Activated T-cell treated with anti-CD3 and anti-CD28 coated beads, Interleukin-2, amount 50 U/mL, for 24 hours (primary cell): ENCODE results near the gene COL24A1.

ENCODE experiments used
- DNase-seq: peaks from one replicate; pipeline ENCODE4 v3.0.0-alpha.2; 2020
- H3K27ac Mint-ChIP-seq: 2 replicates; pipeline ENCODE4 v1.8.0; 2020; ENCODE audit warnings: mild to moderate bottlenecking, mixed read lengths
- H3K27me3 Mint-ChIP-seq: 2 replicates; pipeline ENCODE4 v1.8.0; 2020; ENCODE audit warnings: mixed read lengths
- H3K36me3 Mint-ChIP-seq: 2 replicates; pipeline ENCODE4 v1.8.0; 2020; ENCODE audit warnings: low read depth, mixed read lengths
- H3K4me1 Mint-ChIP-seq: 2 replicates; pipeline ENCODE4 v1.8.0; 2020; ENCODE audit warnings: low read depth, mixed read lengths
- H3K4me3 Mint-ChIP-seq: 2 replicates; pipeline ENCODE4 v1.8.0; 2020; ENCODE audit warnings: mild to moderate bottlenecking, moderate library complexity, mixed read lengths
- H3K9me3 Mint-ChIP-seq: 2 replicates; pipeline ENCODE4 v1.8.0; 2020; ENCODE audit warnings: mixed read lengths

COL24A1 gene

DNA sequence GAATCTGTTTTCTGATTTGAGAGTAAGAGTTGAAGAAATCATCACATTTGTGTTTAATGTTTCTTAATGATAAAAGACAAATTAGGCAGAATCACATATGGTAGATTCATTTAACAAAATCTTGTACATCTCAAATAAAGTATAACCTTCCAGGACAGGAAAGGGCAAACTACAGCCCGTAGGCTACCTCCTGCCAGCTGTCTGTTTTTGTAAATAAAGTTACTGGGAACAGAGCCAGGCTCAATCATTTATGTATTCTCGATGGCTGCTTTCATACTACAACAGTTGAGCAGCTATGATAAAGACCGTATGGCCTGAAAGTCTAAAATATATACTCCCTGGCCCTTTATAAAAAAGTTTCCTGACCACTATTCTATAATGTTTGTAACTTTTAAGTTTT, 204.1 kb downstream of the COL24A1 start:
- H3K4me1 Mint-ChIP-seq = no peaks in the 10 kb centered on the region
- DNase-seq = no peak
- no peak overlapping the region for H3K27ac Mint-ChIP-seq
- H3K27me3 Mint-ChIP-seq = peaks cover 3% of the 10 kb centered on the region
- no peak overlapping the region for H3K4me3 Mint-ChIP-seq
- H3K9me3 Mint-ChIP-seq = peaks cover 2% of the 10 kb centered on the region
- no peaks in the 10 kb centered on the region for H3K36me3 Mint-ChIP-seq

DNA sequence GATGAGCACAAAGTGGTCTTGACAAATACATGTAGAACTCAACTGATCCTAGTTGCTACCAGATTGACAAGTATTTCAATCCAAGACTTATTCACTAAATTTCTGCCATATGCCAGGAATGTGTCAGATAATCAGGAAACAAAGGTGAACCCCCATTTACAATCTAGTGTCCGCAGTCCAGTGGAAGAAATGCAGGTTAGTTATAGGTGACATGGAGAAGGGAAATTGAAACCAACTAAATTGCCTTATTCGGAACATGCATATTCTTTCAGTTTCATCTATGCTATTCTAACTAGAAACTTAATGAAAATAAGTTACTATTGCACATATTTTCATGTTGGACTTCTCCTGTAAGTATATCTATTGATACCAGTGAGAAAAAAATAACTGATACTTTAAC, 209.4 kb downstream of the COL24A1 start:
- H3K9me3 Mint-ChIP-seq = peaks cover 2% of the 10 kb centered on the region
- H3K27me3 Mint-ChIP-seq = peaks cover 3% of the 10 kb centered on the region
- DNase-seq = no peak
- no peak overlapping the region for H3K27ac Mint-ChIP-seq
- no peaks in the 10 kb centered on the region for H3K36me3 Mint-ChIP-seq
- no peaks in the 10 kb centered on the region for H3K4me1 Mint-ChIP-seq
- H3K4me3 Mint-ChIP-seq = no peak overlapping the region

DNA sequence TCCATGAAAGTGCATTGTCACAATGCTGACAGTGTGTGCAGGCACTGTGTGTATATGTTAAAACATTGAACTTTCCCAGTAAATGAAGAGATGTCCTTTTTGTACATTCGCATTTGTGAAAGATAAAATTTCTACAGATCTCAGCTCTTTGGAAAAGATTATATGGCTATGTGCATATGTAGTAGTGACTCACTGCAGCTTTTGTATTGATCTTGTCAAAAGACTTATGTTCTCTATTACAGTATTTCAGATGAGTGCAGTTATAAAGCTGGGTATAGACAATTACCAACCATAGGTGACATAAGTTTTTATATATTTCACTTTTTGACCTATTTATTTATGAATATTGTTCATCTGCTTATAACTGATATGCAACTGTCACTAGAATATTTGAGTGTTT, 212.6 kb downstream of the COL24A1 start:
- H3K27ac Mint-ChIP-seq = no peak overlapping the region
- H3K27me3 Mint-ChIP-seq = peaks cover 3% of the 10 kb centered on the region
- no peaks in the 10 kb centered on the region for H3K36me3 Mint-ChIP-seq
- no peaks in the 10 kb centered on the region for H3K4me1 Mint-ChIP-seq
- H3K9me3 Mint-ChIP-seq = peaks cover 2% of the 10 kb centered on the region
- DNase-seq = no peak
- no peak overlapping the region for H3K4me3 Mint-ChIP-seq

DNA sequence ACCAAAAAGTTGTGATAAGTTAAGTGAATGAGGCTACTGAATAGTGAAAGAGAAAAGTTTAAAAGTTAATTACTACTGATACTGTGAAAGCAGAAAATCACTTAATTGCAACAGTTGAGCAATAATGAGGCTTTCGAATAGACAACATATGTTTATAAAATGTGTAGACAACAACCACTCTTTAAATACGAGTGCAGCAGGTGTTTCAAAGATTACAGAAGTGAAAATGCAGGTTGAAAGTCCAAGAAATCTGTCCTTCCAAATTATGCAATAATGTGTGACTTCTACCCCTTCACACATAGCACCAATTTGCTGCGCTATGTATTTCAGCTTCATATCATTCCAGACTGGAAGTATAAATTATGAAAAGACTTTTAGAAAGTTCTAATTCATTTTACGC, 213.0 kb downstream of the COL24A1 start:
- Mint-ChIP-seq H3K4me3 (no peak overlapping the region), H3K4me1 (no peaks in the 10 kb centered on the region), H3K27ac (no peak overlapping the region), H3K9me3 (peaks cover 2% of the 10 kb centered on the region), H3K27me3 (peaks cover 3% of the 10 kb centered on the region), H3K36me3 (no peaks in the 10 kb centered on the region)
- no peak for DNase-seq

DNA sequence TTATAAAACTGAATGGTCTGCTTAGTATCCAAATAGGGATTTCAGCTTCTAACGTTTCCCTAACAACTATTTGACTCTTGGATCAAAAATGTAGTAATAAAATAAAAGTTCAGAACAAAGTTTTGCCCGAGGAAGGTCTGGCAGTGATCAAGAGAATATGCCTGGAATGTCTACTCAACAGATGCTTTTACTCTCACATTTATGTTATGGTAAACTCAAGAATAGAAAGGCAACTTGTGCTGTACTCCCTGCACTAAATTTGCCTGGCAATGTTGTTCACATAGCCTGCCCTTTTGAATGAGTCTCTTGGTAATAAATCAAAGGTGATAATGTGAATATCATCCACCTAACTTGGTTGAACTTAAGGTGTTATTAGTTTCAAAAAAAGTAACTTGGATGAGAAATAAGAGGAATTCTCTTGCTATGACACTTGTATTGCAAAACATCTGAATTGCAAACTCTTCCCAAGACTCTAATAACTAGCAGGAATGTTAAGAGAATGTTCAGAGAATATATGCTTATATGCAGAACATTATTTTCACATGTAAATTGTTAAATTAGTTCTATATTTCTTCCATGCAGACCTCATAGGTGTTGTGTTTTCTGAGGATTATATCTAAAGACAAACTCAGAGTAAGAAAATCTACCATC, 215.8 kb downstream of the COL24A1 start:
- Mint-ChIP-seq H3K36me3 (no peaks in the 10 kb centered on the region), H3K9me3 (no peaks in the 10 kb centered on the region), H3K4me3 (no peak overlapping the region), H3K4me1 (no peaks in the 10 kb centered on the region), H3K27me3 (no peaks in the 10 kb centered on the region), H3K27ac (no peak overlapping the region)
- no peak for DNase-seq

DNA sequence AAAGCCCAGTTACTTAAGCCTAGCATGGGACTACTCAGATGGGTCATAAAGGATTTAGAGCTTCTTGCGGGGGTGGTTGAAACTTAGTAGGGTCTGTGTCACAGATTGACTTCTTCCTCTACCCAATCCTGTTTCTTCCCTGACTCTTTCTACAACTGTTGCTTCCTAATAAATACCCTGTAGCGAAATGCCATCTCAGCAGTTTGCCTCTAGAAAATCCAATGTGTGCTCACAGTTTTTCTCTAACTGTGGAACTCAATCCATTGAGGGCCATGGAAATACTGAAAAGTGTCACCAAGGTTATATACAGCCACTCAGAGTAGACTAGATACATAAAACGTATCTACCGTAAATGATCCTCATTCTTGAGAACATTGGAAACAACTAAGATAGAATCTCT, 217.7 kb downstream of the COL24A1 start:
- Mint-ChIP-seq H3K4me1 (no peaks in the 10 kb centered on the region), H3K27ac (no peak overlapping the region), H3K36me3 (no peaks in the 10 kb centered on the region), H3K4me3 (no peak overlapping the region), H3K27me3 (no peaks in the 10 kb centered on the region), H3K9me3 (no peaks in the 10 kb centered on the region)
- DNase-seq = no peak

DNA sequence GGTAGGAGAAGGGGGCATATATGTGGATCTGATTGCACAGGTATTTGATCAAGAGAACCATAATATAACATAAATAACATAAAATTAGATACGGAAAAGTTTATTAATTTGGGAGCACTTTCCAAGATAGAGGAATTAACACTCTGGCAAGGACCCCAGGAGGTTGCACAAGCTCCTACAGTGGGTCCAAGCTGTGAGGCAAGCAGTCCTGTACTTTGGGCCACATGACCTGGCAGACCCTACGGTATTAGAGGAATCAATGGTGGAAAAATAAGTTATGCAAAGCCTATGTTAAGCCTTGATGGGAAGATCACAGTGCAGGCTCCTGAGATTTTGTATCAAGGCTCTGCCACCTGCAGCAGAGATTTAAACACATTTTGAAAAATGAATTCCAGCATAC, 220.1 kb downstream of the COL24A1 start:
- Mint-ChIP-seq H3K4me1 (no peaks in the 10 kb centered on the region), H3K27ac (no peak overlapping the region), H3K4me3 (no peak overlapping the region), H3K36me3 (no peaks in the 10 kb centered on the region), H3K27me3 (no peaks in the 10 kb centered on the region), H3K9me3 (no peaks in the 10 kb centered on the region)
- DNase-seq = no peak

DNA sequence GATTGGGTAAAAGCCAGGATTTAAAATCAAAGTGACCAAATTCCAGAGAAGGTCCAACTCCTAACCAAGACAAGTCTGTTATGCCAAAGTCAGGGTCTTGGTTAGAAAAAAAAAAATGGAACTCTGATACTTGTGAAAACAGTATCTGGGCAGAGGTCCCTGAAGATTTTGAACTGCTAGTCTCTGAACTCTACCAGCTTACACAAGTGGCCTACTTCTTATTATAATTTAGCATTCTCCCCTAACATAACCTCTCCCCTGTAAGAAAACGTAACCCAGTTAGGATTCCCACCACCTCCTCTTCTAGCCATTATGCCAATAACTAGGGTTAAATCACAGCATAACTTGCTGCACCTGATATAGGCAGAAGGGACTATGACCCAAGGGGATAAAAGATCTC, 220.5 kb downstream of the COL24A1 start:
- Mint-ChIP-seq H3K9me3 (no peaks in the 10 kb centered on the region), H3K4me1 (no peaks in the 10 kb centered on the region), H3K36me3 (no peaks in the 10 kb centered on the region), H3K27me3 (no peaks in the 10 kb centered on the region), H3K27ac (no peak overlapping the region), H3K4me3 (no peak overlapping the region)
- no peak for DNase-seq

DNA sequence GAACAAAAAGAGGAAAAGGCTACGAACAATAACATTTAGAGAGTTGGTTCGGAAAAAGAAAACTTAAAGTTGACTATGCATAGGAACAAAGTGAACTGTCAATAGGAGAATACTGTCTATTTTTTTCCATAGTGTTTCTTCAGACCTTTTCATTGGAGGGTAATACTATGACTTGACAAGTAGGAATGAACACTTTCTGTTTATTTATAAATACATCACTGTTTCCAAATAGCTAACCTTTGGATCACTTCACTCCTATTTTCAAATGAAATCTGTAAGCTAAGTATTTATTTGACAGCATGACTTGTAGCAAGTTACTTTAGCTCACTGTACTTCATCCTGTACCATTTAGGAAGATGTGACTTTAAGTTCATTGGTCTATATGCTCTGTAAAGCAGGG, 221.3 kb downstream of the COL24A1 start:
- Mint-ChIP-seq H3K4me3 (no peak overlapping the region), H3K27me3 (no peaks in the 10 kb centered on the region), H3K4me1 (no peaks in the 10 kb centered on the region), H3K9me3 (no peaks in the 10 kb centered on the region), H3K27ac (no peak overlapping the region), H3K36me3 (no peaks in the 10 kb centered on the region)
- no peak for DNase-seq

DNA sequence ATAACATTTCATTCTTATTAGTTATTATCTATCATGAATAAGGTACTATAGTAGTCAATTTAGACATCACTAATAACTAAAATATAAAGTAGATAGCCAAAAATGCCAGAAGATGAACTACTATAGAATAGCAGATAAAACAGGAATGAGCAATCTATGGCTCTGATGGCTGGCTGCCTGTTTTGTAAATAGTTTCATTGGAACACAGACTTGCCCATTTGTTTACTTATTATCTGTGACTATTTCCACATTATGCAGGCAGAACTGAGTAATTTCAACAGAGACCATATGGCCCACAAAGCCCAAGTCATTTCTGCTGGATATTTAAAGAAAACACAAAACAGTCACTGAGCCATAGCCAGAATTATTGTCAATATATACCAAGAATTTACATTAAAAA, 222.1 kb downstream of the COL24A1 start:
- H3K27me3 Mint-ChIP-seq = no peaks in the 10 kb centered on the region
- H3K36me3 Mint-ChIP-seq = no peaks in the 10 kb centered on the region
- H3K4me1 Mint-ChIP-seq = no peaks in the 10 kb centered on the region
- DNase-seq = no peak
- no peak overlapping the region for H3K27ac Mint-ChIP-seq
- no peaks in the 10 kb centered on the region for H3K9me3 Mint-ChIP-seq
- H3K4me3 Mint-ChIP-seq = no peak overlapping the region

DNA sequence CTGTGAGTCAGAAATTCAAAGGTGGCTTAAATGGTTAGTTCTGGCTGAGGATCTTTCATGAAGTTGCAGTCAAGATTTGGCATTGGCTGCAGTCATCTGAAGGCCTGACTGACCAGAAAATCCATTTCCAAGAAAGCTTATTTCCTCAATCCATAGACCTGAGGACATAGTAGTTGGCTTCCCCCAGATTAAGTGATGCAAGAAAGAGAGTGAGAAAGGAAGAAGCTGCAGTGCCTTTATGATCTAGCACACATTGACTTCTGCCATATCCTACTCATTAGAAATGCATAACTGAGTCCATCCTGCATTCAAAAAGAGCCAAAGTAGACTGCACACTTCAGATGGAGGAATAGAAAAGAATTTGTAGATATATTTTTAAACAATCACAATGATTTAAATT, 222.6 kb downstream of the COL24A1 start:
- Mint-ChIP-seq H3K36me3 (no peaks in the 10 kb centered on the region), H3K4me1 (no peaks in the 10 kb centered on the region), H3K27ac (no peak overlapping the region), H3K27me3 (no peaks in the 10 kb centered on the region), H3K4me3 (no peak overlapping the region), H3K9me3 (no peaks in the 10 kb centered on the region)
- no peak for DNase-seq

DNA sequence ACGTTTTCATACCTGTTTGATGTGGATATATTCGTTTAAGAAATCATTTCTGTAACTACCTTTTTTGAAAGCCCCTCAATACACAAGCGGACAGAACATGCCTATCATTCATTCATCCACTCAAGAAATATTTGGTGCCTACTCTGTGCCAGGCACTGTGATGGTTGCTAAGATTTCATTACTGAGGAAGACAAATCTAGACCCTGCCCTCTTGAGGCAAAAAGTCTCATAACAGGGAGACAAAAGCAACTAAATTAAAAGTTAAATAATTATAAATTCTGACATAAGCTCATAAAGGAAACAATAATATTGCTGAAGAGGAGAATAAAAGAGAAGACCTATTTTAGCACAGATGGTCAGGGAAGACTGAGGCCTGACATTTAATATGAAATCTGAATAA, 244.8 kb downstream of the COL24A1 start:
- H3K27me3 Mint-ChIP-seq = no peaks in the 10 kb centered on the region
- no peak overlapping the region for H3K27ac Mint-ChIP-seq
- DNase-seq = no peak
- H3K9me3 Mint-ChIP-seq = no peaks in the 10 kb centered on the region
- no peak overlapping the region for H3K4me3 Mint-ChIP-seq
- H3K36me3 Mint-ChIP-seq = no peaks in the 10 kb centered on the region
- H3K4me1 Mint-ChIP-seq = no peaks in the 10 kb centered on the region

DNA sequence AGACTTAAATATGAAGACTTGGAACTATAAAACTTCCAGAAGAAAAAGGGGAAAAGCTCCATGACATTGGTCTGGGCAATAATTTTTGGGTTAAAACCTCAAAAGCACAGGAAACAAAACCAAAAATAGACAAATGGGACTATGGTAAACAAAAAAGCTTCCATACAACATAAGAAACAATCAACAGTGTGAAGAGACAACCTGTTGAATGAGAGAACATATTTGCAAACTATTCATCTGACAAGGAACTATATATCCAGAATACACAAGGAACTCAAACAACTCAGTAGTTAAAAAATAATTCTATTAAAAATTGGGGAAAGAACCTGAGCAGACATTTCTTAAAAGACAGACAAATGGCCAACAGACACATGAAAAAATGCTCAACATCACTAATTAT, 255.7 kb downstream of the COL24A1 start:
- Mint-ChIP-seq H3K4me1 (no peaks in the 10 kb centered on the region), H3K4me3 (no peak overlapping the region)

DNA sequence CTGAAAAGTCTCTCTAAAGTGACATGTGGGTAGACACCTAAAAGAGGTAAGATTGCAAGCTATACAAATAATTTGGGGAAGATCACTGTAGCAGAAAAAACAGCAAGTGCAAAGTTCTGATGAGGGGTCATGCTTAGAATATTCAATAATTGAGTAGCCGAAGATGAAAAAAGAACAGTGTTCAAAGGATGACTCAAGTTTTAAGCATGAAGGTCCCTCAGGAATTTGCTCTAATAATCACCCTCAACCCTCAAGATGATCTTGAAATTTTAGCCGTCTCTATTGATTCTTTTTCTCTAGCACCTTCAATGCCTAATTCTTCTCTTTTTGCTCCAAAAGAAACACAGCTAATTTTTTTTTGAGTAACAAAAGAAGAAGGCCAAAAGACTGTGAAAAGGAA, 257.7 kb downstream of the COL24A1 start:
- DNase-seq = no peak
- Mint-ChIP-seq H3K27ac (no peak overlapping the region), H3K36me3 (no peaks in the 10 kb centered on the region), H3K27me3 (no peaks in the 10 kb centered on the region), H3K4me1 (no peaks in the 10 kb centered on the region), H3K9me3 (no peaks in the 10 kb centered on the region), H3K4me3 (no peak overlapping the region)

More for the DNA sequence above, 255.7 kb downstream of the COL24A1 start:
- Mint-ChIP-seq H3K9me3 (no peaks in the 10 kb centered on the region), H3K27ac (no peak overlapping the region), H3K27me3 (no peaks in the 10 kb centered on the region), H3K36me3 (no peaks in the 10 kb centered on the region)
- DNase-seq = no peak

DNA sequence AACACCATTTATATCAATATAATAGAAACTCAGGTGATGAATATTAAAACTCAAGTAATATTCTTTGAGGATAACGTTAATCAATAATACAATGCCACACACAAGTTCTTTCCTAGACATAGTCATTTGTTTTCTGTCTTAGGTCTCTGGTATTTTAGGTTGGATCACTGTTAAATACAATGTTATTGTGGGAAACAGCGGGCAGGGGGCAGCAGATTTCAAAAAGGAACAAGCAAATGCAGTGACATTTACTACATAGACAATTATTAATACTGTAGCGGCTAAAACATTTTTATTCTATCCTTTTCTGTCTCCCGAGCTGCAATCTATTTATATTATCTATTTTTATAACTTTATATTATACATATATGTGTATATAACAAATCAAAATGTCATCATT, 261.9 kb downstream of the COL24A1 start:
- no peaks in the 10 kb centered on the region for H3K27me3 Mint-ChIP-seq
- H3K4me3 Mint-ChIP-seq = no peak overlapping the region
- no peak overlapping the region for H3K27ac Mint-ChIP-seq
- H3K36me3 Mint-ChIP-seq = no peaks in the 10 kb centered on the region
- no peak for DNase-seq
- no peaks in the 10 kb centered on the region for H3K9me3 Mint-ChIP-seq
- H3K4me1 Mint-ChIP-seq = no peaks in the 10 kb centered on the region

DNA sequence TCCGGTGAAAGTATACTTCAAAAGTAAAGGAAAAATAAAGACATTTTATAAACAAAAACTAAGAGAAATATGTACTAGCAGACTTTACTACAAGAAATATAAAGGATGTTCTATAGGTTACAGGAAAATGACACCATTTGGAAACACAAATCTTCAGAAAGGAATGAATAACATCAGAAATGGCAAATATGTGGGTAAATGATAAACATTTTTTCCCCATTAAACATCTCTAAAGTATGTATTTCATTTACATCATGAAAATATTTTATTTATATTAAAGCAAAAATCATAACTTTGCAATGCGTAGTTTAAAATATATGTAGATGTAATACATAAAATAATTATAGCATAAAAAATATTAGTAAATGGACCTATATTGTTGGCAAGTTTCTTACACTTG, 264.2 kb downstream of the COL24A1 start:
- H3K4me1 Mint-ChIP-seq = no peaks in the 10 kb centered on the region
- no peak overlapping the region for H3K27ac Mint-ChIP-seq
- no peak for DNase-seq
- no peaks in the 10 kb centered on the region for H3K9me3 Mint-ChIP-seq
- H3K36me3 Mint-ChIP-seq = no peaks in the 10 kb centered on the region
- no peaks in the 10 kb centered on the region for H3K27me3 Mint-ChIP-seq
- H3K4me3 Mint-ChIP-seq = no peak overlapping the region
